DOHH2 (cell line): ENCODE measurements around the gene GALNT9.

Experiments
- H3F3A ChIP-seq: fragments of 200-600 bp; sonication (generic), shearing (Covaris generic); 2 replicates; pipeline ENCODE4 v1.6.0; 2016; ENCODE audit warnings: antibody characterized with exemption, mild to moderate bottlenecking; ENCODE audit not compliant: control insufficient read depth, insufficient read depth
- H3K27ac ChIP-seq: fragments of 200-600 bp; sonication (generic); 2 replicates; pipeline ENCODE4 v1.5.1; 2014; ENCODE audit warnings: low read depth, mild to moderate bottlenecking, low read length, moderate library complexity
- H3K27me3 ChIP-seq: fragments of 200-600 bp; sonication (generic); 2 replicates; pipeline ENCODE4 v1.6.1; 2014; ENCODE audit warnings: mild to moderate bottlenecking, low read length, mixed read lengths; ENCODE audit not compliant: control insufficient read depth
- H3K36me3 ChIP-seq: fragments of 200-600 bp; sonication (generic); 2 replicates; pipeline ENCODE4 v1.6.1; 2014; ENCODE audit warnings: mild to moderate bottlenecking, low read length, moderate library complexity, mixed read lengths; ENCODE audit not compliant: control insufficient read depth
- H3K4me1 ChIP-seq: fragments of 200-600 bp; sonication (generic); 2 replicates; pipeline ENCODE4 v1.6.1; 2014; ENCODE audit warnings: mild to moderate bottlenecking, low read length, mixed read lengths; ENCODE audit not compliant: control insufficient read depth
- H3K4me2 ChIP-seq: fragments of 200-600 bp; sonication (generic); 2 replicates; pipeline ENCODE4 v1.6.0; 2014; ENCODE audit warnings: mild to moderate bottlenecking, low read length, moderate library complexity
- H3K4me3 ChIP-seq: fragments of 200-600 bp; sonication (generic); 2 replicates; pipeline ENCODE4 v1.5.1; 2014; ENCODE audit warnings: mild to moderate bottlenecking, low read length, mixed read lengths
- H3K79me2 ChIP-seq: fragments of 200-600 bp; sonication (generic); 2 replicates; pipeline ENCODE4 v1.6.1; 2014; ENCODE audit warnings: mild to moderate bottlenecking, low read length, mixed read lengths; ENCODE audit not compliant: control insufficient read depth
- H3K9me2 ChIP-seq: fragments of 200-600 bp; sonication (generic); replicated peaks from 2 replicates; pipeline ENCODE4 v1.6.1; 2014; ENCODE audit warnings: mild to moderate bottlenecking, low read length, mixed read lengths; ENCODE audit not compliant: control insufficient read depth
- H3K9me3 ChIP-seq: fragments of 200-600 bp; sonication (generic); 2 replicates; pipeline ENCODE4 v1.6.1; 2014; ENCODE audit warnings: antibody characterized with exemption, low read length, mixed read lengths; ENCODE audit not compliant: control insufficient read depth, insufficient read depth
- H4K20me1 ChIP-seq: fragments of 200-600 bp; sonication (generic); 2 replicates; pipeline ENCODE4 v1.6.0; 2014; ENCODE audit warnings: low read depth, mild to moderate bottlenecking, antibody characterized with exemption, low read length, moderate library complexity; ENCODE audit not compliant: control insufficient read depth, insufficient read depth
- CTCF ChIP-seq: fragments of 200-600 bp; sonication (generic); IDR thresholded peaks from one replicate; pipeline ENCODE4 v1.5.1; 2014; ENCODE audit warnings: antibody characterized with exemption, mild to moderate bottlenecking, low read depth, low read length; ENCODE audit not compliant: poor library complexity, severe bottlenecking
- EZH2phosphoT487 ChIP-seq: fragments of 200-600 bp; sonication (generic); IDR thresholded peaks from 2 replicates; pipeline ENCODE4 v1.6.1; 2017; ENCODE audit warnings: borderline replicate concordance, mild to moderate bottlenecking, antibody characterized with exemption, low read length, moderate library complexity, mixed read lengths

GALNT9 gene

GRCh38 chr12:132246997-132247717 lies 82.2 kb downstream of the GALNT9 start:
- H3F3A ChIP-seq: no peaks in the 10 kb centered on the region
- no peaks in the 10 kb centered on the region for H3K4me1 ChIP-seq
- no peaks in the 10 kb centered on the region for H4K20me1 ChIP-seq
- no peaks in the 10 kb centered on the region for H3K79me2 ChIP-seq
- no peak overlapping the region for H3K27ac ChIP-seq
- H3K27me3 ChIP-seq: no peaks in the 10 kb centered on the region
- no peaks in the 10 kb centered on the region for H3K9me3 ChIP-seq
- H3K4me3 ChIP-seq: no peak overlapping the region
- no peaks in the 10 kb centered on the region for H3K9me2 ChIP-seq
- no peaks in the 10 kb centered on the region for H3K36me3 ChIP-seq
- TF ChIP-seq CTCF (no peak), EZH2phosphoT487 (no peak)
- no peak overlapping the region for H3K4me2 ChIP-seq

DNA sequence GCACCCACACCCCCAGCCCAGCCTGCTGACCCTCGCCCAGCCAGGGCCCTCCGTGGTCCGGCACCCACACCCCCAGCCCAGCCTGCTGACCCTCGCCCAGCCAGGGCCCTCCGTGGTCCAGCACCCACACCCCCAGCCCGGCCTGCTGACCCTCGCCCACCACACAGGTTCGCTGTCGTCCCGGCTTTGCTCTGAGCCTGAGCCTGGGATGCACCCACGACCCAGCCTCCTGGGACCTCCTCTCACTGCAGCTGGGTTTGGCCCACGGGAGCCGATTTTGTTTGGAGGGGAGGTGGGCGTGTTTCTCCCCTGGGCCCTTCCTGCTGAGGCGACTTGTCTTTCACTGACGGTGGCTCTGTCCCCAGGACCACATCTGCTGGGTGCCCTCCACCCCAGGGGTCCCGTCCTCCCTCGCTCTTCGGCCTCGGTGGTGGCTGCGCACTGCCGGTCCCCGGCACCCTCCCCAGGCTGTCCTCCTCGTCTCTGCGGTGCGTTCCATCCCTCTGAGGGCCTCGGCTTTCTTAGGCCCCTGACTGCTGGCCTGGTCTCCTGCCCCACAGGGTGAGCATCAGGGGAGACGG lies 83.8 kb downstream of the GALNT9 start:
- Histone ChIP-seq H3K36me3 (no peaks in the 10 kb centered on the region), H3K4me1 (no peaks in the 10 kb centered on the region), H3K4me3 (no peak overlapping the region), H4K20me1 (no peaks in the 10 kb centered on the region), H3K9me2 (no peaks in the 10 kb centered on the region), H3K79me2 (no peaks in the 10 kb centered on the region), H3K27me3 (no peaks in the 10 kb centered on the region), H3K27ac (no peak overlapping the region), H3F3A (no peaks in the 10 kb centered on the region), H3K9me3 (no peaks in the 10 kb centered on the region), H3K4me2 (no peak overlapping the region)
- TF ChIP-seq EZH2phosphoT487: no peak
- no peak for TF ChIP-seq CTCF

GRCh38 chr12:132244724-132245295 lies 84.6 kb downstream of the GALNT9 start:
- no peak for TF ChIP-seq EZH2phosphoT487
- no peak for TF ChIP-seq CTCF
- no peak overlapping the region for H3K27ac ChIP-seq

More at GRCh38 chr12:132244724-132245295, 84.6 kb downstream of the GALNT9 start:
- H3K9me3 ChIP-seq: no peaks in the 10 kb centered on the region
- no peaks in the 10 kb centered on the region for H3K36me3 ChIP-seq
- no peaks in the 10 kb centered on the region for H3K79me2 ChIP-seq
- H3F3A ChIP-seq: no peaks in the 10 kb centered on the region
- no peaks in the 10 kb centered on the region for H3K9me2 ChIP-seq
- no peaks in the 10 kb centered on the region for H3K27me3 ChIP-seq
- H3K4me3 ChIP-seq: no peak overlapping the region
- H3K4me2 ChIP-seq: no peak overlapping the region
- H3K4me1 ChIP-seq: no peaks in the 10 kb centered on the region
- no peaks in the 10 kb centered on the region for H4K20me1 ChIP-seq
